MV-4-11 (cell line): Measurements from ENCODE around the gene WDR64.

ENCODE experiments used
- DNase-seq: peaks from one replicate; lab custom pipeline; 2025; lab: John Stamatoyannopoulos, UW

Gene WDR64

GRCh38 chr1:241738284-241739078 is 86.4 kb downstream of the WDR64 start:
- no peak for DNase-seq

DNA sequence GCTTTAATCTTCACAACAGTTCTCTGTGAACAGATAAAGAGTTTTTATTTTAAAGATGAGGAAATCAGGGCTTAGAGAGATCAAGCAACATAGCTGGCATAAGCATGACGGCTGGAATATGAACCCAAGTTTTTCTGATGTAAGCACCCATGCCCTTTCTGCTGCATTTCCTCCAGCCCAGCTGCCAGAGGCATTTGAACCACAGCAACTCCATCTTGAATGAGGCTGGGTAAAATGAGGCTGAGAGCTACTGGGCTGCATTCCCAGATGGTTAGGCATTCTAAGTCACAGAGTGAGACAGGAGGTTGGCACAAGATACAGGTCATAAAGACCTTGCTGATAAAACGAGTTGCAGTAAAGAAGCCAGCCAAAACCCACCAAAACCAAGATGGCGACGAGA is 90.0 kb downstream of the WDR64 start:
- DNase-seq, result no peak

DNA sequence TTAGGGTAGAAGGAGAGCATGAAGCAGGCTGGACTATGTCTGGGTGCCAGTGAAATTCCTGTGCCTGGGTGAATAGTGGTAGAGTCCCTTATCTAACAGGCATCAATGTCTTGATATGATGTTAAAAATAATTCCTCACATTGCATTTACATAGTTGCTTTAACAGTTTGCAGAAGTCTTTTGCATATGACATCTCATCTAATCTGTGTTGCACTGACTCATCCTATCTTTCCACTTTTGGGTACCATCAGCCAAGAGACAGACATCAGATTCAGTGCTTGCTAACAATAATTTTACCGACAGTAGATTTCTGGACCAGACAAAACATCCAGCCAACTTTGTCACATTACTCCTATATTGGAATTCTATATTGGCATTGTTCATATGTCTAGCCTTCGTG is 92.5 kb downstream of the WDR64 start:
- DNase-seq, result no peak

DNA sequence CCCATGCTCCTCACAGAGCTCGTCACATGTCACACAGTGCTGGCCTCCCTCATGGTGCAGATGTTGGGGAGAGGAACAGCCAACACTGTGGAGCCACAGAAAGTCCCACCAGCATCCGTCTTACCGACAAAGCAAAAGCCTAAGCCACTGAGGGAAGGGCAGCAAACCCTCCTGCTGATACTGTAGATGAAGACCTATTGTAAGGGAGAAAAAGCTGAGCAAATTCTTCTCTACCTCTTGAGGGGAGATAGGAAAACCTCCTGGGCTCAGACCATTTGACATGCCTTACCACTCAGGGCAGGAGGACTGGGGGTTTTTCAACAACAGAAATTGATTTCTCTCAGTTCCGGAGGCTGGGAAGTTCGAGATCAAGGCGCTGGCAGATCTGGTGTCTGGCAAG is 95.9 kb downstream of the WDR64 start:
- DNase-seq, result no peak

DNA sequence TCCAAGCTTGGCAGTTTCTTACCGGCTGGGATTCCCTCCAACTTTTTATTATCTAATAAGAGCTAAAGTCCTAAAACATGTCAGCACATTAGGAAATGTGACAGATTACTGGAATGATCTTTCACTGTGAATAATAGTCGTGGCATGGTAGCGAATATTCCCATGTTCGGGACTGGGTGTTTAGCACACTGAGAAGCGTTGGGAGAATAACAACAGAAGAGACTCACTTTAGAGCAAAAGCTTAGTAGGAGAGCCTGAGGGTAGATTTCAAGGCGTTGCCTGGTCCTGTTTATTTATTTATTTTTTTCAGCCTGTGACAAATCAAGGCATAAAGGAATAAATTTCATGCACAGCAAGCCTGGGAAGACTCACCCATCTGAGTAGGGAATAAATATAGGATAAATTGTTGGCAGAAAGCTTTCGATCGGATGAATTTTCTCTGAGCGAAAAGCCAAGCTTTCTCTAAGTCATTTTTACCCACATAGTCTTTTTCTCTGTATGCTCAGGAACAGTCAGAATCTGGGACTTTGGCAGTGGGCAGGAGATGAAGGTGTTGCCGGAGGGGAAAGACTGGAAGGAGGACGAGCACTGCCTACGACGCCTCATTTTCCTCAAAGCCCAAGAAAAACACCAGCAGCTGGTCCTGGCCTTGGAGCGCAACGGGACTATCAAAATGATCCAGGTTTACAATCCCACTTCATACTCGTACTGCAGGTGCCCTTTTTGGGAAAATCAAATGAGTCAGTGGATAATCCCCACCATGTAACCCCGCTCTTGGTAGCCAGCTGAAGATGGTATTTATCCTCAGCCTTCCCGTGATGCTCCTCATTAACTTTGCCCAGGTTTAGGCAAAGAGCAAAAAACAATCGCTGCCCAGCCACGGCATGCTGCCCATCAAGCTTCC is 97.2 kb downstream of the WDR64 start:
- no peak for DNase-seq

- no peak for DNase-seq
These were observed 98.0 kb downstream of the WDR64 start for GRCh38 chr1:241749945-241750695.

- DNase-seq, result no peak
These were observed 99.4 kb downstream of the WDR64 start for GRCh38 chr1:241751524-241751923.

DNA sequence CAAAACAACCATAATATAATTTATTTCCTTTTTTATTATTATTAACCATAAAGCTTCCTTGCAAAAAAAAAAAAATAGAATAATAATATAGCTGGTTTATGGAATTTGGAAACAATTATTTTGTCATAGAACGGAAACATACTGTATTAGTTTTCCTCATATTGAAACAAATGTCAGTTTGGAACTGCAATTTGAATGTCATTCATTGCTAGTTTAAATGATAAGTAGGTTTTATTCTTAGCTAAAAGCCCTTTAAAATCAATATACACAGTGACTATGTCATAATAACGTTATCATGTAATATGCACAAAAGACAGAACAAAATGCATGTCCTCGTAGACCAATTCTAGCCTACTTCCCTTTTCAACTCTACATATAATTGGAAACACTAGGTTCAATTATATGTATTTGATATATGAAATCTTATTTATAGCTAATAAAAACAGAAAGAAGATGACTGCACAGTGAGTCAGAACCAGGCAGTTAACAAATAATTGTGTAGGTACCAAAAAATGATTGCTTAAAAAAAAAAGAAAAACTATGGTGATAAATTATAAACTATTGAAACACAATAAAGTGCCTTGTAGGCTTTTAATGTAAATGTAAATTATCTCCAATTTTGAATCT is 110.7 kb downstream of the WDR64 start:
- no peak for DNase-seq

- no peak for DNase-seq
These were observed 113.3 kb downstream of the WDR64 start for GRCh38 chr1:241765390-241765789.

DNA sequence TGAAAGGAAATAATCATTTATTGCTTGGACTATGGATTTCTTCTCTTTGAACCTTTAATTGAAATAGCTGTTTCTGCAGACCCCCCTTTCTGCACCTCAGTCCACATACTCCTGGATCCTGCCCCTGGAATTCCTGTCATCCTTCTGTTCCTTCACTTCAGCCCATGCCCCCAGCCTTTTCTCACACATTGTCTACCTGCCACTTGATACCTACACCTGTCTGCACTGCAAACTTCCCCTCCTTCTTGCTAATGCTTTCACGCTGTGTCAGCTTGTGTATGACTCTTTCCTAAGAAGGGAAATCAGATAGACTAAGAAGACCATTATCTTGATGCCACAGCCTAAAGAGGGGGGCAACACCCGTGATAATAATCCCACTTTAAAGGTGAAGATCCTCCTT is 115.7 kb downstream of the WDR64 start:
- no peak for DNase-seq

DNA sequence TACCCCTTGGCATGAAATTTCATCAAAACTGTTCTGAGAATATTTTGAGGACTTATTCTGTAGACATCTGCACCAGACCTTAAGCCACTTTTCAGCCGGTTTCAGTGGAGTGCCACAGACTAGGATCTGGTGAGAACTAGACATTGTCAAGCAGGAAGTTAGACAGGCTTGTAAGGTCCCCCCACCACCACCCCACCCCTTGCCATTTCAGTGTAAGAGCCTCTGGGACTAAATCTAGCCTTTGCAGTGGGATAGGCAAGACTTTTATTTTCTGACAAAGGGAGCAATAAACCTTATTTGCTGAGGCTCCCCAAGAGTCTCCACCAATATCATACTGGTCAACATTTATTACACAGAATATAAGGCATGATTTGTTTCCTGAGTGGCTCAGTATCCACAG is 118.0 kb downstream of the WDR64 start:
- DNase-seq, result peak; percentile 54

DNA sequence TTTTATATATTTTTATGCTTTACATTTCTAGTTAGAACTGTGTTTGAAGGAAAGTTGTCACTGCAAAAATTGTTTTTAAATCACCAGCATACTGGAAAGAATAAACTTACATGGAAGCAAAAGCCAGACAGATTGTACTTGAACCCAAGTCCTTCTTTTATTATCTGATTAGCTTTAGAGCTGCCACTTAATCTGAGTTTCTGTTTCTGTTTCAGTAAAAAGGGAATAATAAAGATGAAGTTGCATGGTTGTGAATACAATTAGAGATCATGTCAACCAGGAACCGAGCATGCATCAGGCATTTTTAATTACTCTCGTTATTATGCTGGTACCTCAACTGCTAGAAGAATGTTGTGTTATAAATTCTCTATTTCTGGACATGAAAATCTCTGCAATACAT is 119.0 kb downstream of the WDR64 start:
- no peak for DNase-seq

- no peak for DNase-seq
These were observed 120.9 kb downstream of the WDR64 start for GRCh38 chr1:241772932-241773500.

- DNase-seq, result no peak
These were observed 121.9 kb downstream of the WDR64 start for GRCh38 chr1:241773991-241774390.

DNA sequence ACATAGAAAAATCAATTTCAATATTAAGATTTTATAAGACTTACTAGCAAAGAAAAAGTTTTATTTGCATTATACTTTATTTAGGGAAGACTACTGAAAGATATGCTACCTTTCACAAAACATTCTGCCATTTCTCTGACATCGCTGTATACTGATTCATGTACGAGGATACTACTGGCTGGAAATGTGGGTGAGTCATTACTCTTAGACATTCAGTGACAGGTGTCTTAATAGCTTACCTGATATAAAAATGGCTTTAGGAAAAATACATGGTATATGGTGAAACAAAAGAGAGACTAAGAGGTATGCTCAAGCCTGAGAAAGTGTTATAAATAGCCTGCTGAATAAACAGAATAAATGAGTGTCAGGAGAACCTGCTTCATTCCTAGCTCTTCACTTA is 122.9 kb downstream of the WDR64 start:
- DNase-seq, result no peak

DNA sequence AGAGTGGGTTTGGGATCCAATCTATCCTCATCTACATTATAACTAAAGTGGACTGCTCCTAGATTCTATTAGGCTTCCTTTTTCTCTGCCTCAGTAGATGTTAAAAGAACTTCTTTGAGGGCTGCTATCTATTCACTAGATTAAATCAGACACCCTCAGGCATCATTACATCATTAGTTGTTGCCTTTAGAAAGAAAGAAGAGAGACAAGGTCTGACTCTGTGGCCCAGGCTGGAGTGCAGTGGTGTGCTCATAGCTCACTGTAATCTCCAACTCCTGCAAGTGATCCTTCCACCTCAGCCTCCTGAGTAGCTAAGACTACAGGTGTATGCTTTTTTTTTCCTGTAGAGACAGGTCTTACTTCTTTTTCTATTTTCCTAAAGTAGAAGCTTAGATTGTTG is 124.8 kb downstream of the WDR64 start:
- no peak for DNase-seq

- DNase-seq, result no peak
These were observed 126.0 kb downstream of the WDR64 start for GRCh38 chr1:241778117-241778516.

- DNase-seq, result no peak
These were observed 127.8 kb downstream of the WDR64 start for GRCh38 chr1:241779897-241780296.

GRCh38 chr1:241782396-241782795 is 130.3 kb downstream of the WDR64 start:
- DNase-seq, result no peak

DNA sequence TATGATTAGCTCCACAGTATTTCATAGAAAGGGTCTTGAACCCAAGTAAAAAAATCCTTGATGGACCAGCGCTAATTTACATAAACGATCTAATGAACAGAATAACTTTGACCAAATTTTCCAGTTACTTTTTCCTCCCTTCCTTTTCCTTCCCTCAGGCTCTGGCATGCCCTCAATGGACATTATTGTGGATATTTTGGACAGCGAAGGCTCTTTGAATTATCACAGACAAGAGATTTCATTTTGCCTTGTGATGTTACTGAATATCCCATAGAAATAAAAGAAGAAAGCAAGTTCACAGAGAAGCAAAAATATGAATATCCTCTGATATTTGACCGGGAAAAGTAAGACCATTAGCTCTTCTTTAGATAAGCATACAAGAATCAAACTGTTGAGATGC is 135.6 kb downstream of the WDR64 start:
- DNase-seq, result no peak

DNA sequence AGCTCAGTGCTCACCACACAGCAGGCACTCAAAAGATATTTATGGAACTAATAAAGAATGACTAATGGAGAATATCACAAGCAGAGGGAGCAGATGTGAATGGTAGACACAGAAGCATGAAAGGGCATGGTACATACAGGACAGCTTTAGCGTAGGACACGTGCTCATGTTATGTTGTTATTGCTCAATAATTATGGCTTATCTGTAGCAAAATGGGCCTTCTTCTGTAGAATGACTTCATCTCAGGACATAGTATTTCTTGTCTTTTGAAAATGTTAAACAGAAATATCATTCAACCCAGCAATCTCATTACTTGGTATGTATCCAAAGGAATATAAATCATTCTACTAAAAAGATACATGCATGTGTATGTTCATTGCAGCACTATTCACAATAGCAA is 137.0 kb downstream of the WDR64 start:
- no peak for DNase-seq

DNA sequence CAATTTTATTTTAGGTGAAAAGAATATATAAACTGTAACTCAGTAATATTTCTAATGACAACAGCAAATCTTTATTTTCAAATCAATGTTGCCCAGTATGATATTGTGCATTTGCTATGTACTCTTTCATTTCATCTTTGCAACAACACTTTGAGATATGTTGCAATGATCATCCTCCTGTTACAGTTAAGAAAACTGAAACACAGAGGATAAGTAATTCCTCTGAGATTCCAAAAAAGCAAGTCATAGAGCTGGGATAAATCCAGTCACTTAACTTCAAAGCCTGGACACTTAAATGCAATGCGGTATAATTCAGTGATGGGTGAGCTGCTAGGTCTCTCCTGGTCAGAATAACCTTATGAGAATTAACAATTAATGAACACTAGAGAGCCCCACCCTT is 147.3 kb downstream of the WDR64 start:
- no peak for DNase-seq
